ENCODE data around the gene MCRIP2.

The MCRIP2 gene

DNA sequence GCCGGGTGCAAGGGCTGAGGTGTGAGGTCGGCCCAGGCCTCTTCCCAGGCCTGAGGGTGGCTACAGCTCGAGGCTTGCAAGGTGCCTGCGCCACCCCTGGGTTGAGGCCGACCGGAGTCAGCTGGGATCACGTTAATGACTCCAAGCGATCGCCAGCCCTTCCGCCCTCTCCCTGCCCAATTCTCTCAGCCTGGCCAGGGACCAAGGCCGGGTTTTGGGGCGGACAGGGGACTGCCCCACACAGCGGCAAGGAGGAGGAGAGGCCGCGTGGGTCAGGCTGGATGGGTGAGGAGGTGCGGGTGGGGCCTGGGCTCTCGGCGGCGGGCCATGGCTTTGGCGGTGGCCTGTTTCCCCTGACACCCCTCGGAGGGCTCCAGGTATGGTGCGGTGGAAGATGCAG, 51.7 kb downstream of the MCRIP2 start:
- peaks cover 74% of the 10 kb centered on the region for H3K27me3 ChIP-seq
- H3K36me3 ChIP-seq = no peaks in the 10 kb centered on the region
- no peak for TF ChIP-seq Cebpa-rat (IDR thresholded peaks at IDR 0.05)
- no peak overlapping the region for H3K27ac ChIP-seq
- H3K4me1 ChIP-seq = peaks cover 48% of the 10 kb centered on the region
- peak overlapping the region; percentile 98 for H3K4me2 ChIP-seq
- peak overlapping the region; percentile 60 for H3K4me3 ChIP-seq
- H3K9me3 ChIP-seq = no peaks in the 10 kb centered on the region
- H3K9ac ChIP-seq = no peak overlapping the region
- peaks cover 31% of the 10 kb centered on the region for H4K20me1 ChIP-seq

DNA sequence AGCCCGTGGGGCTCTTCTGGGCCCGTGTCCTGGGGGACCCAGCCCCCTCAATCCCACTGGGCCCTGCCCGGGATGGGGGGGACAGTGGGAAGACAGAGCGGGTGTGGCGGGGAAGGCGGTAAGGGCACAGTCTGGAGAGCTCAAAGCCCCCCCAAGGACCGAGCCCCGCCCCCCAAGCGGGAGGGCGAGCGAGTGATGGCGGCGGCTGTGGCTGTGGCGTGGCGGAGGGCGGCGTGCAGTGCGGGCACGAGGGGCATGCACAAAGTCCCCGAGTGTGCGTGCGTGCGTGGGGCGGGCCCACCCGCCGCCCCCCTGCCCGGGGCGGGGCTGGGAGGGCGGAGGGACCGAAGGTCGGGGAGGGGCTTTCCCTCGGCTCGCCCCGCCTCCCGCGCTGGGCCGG, 52.1 kb downstream of the MCRIP2 start:
- Histone ChIP-seq H3K36me3 (no peaks in the 10 kb centered on the region), H4K20me1 (peaks cover 35% of the 10 kb centered on the region), H3K9ac (no peak overlapping the region), H3K9me3 (no peaks in the 10 kb centered on the region), H3K4me2 (peak overlapping the region; percentile 98), H3K4me1 (peaks cover 44% of the 10 kb centered on the region), H3K4me3 (peak overlapping the region; percentile 60), H3K27ac (no peak overlapping the region), H3K27me3 (peaks cover 78% of the 10 kb centered on the region)
- no peak for TF ChIP-seq Cebpa-rat (IDR thresholded peaks at IDR 0.05)

DNA sequence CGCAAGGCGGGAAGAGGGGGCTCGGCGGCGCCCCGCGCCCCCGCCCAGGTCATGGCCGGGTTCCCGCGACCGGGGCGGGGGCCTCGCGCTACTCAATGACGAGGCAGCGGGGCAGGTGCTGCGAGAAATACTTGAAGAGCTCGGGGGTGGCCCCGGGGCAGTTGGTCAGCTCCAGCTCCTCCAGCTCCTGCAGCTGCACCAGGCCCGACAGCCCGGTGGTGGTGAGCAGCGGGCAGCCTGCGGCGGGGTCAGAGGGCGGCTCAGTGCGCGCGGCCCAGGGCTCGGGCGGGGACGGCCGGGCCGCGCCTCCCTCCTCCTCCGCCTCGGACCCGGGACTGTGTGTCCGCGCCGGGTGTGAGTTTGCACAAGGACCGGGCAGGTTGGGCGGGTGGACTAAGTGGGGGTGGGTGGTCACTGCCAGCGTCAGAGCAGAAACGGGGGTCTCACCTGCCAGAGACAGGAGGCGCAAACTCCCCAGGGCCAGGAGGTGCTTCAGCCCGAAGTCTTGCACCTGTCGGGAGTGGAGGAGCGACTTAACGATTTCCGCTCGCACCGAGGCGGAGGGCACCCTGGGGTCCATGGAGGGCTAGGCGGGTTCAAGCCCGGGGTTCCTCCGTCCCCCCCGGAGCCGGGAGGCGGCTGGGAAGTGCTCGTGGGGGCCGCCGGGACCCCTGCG, 52.7 kb downstream of the MCRIP2 start:
- TF ChIP-seq Cebpa-rat (IDR thresholded peaks at IDR 0.05) = no peak
- no peak overlapping the region for H3K9ac ChIP-seq
- peaks cover 40% of the 10 kb centered on the region for H4K20me1 ChIP-seq
- no peaks in the 10 kb centered on the region for H3K9me3 ChIP-seq
- H3K4me1 ChIP-seq = peaks cover 38% of the 10 kb centered on the region
- H3K27ac ChIP-seq = no peak overlapping the region
- no peaks in the 10 kb centered on the region for H3K36me3 ChIP-seq
- H3K27me3 ChIP-seq = peaks cover 84% of the 10 kb centered on the region
- H3K4me2 ChIP-seq = peak overlapping the region; percentile 98
- H3K4me3 ChIP-seq = peak overlapping the region; percentile 60

DNA sequence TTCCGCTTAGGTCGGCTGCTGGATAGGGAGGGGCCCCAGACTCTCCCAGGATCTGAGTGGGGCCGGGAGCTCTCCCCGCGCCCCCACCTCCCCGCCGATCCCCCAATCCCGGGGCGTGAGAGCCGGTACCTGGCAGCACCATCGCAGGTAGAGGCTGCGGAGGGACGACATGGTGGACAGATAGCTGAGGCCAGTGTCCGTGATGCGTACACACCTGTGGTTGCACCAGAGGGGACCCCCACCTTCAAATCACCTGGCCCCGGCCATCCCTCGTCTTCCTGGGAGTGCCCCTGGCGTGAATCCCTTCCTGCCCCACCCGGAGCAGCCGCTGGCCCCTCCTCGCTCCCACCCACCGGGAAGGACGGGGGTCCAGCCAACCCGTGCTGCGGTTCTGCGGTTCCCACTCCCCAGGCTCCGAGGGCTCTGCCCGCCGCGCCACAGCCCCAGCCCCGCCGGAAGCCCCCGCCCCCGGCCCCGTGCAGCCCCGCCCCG, 53.3 kb downstream of the MCRIP2 start:
- H3K27me3 ChIP-seq = peaks cover 90% of the 10 kb centered on the region
- peaks cover 44% of the 10 kb centered on the region for H4K20me1 ChIP-seq
- peaks cover 33% of the 10 kb centered on the region for H3K4me1 ChIP-seq
- H3K4me2 ChIP-seq = peak overlapping the region; percentile 98
- no peaks in the 10 kb centered on the region for H3K9me3 ChIP-seq
- H3K36me3 ChIP-seq = no peaks in the 10 kb centered on the region
- no peak overlapping the region for H3K9ac ChIP-seq
- no peak for TF ChIP-seq Cebpa-rat (IDR thresholded peaks at IDR 0.05)
- no peak overlapping the region for H3K27ac ChIP-seq
- peak overlapping the region; percentile 60 for H3K4me3 ChIP-seq

DNA sequence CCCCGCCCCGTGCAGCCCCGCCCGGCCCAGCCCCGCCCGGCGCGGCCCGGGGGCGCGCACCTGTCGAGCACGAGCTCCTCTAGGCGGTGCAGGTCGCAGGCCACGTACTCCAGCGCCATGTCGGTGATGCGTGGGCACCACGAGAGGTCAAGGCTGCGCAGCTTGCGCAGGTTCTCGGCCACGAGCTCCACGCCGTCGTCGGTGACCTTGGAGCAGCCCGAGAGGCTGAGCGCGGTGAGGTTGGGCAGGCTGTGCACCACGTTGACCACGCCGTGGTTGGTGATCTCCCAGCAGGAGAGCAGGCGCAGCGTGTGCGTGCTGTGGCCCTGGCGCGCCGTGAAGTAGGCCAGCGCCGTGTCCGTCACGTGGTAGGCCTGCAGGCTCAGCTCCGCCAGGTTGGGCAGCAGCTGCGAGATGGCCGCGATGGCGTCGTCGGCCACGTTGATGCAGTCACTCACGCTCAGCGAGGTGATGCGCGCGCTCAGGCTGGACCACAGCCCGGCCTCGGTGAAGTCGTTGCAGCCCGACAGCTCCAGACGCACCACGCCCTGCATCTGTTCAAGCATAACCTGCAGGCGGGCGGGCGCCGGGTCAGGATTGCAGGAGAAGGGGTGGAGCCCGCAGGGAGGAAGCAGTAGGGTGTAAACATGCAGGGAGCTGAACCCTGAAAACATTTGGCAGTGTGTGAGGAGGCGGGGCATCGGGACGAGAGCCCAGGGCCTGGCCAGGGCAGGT, 53.9 kb downstream of the MCRIP2 start:
- Histone ChIP-seq H3K27ac (no peak overlapping the region), H3K4me1 (peaks cover 32% of the 10 kb centered on the region), H4K20me1 (peaks cover 50% of the 10 kb centered on the region), H3K9me3 (no peaks in the 10 kb centered on the region), H3K4me3 (peak overlapping the region; percentile 64), H3K9ac (peak overlapping the region; percentile 35; the same call in 1 of the 2 replicates), H3K36me3 (no peaks in the 10 kb centered on the region), H3K4me2 (peak overlapping the region; percentile 98), H3K27me3 (peaks cover 96% of the 10 kb centered on the region)
- no peak for TF ChIP-seq Cebpa-rat (IDR thresholded peaks at IDR 0.05)
